ENCODE results near the gene SHISAL1.

Gene SHISAL1

DNA sequence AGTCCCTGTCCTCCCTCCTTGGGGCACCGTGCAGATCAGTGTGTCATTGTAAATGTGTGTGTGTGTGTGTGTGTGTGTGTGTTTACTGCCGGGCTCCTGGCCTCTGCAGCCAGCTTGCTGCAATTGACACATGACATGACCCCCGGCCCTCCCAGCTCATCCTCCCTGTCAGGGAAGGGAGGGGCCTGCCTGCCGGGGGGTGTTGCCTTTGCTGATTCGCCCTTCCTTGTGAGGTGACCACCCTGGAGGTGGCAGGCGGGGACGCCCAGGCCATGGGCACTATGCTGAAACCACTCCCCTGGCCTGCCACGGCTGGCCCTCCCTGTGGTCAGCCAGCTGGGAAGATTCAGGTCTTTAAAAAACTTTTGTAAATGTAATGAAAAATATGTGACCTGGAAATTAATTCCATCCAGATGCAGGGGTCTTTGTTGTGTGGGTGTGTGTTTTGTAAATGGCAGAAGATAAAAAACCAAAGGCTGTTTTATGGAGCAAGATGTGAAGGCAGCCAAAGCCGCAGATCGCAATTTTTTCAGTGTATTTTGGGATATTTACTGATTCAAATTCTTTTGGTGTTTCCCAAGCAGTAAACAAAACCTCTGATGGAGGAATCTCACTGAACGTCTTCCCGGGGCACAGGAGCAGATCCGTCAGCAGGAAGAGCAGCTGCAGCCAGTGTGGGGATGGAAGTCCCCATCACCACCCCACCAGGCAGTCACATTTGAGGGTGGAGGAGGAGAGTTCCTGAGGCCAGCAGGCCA, 23.2 kb downstream of the SHISAL1 start:
- Histone ChIP-seq H3K79me2 (no peaks in the 10 kb centered on the region), H3K27ac (no peak overlapping the region), H2AFZ (no peak overlapping the region), H3K9ac (no peak overlapping the region), H3K4me1 (no peaks in the 10 kb centered on the region), H3K27me3 (ENCODE audit: control insufficient read depth, insufficient read depth, low read length) (no peaks in the 10 kb centered on the region), H3K4me2 (ENCODE audit: low read length) (no peak overlapping the region), H3K4me3 (ENCODE audit: low read depth, low read length) (no peak overlapping the region), H3K9me3 (ENCODE audit: control insufficient read depth, low read length) (no peaks in the 10 kb centered on the region), H3K36me3 (ENCODE audit: control insufficient read depth, insufficient read depth, low read length) (no peaks in the 10 kb centered on the region)
- TF ChIP-seq, protein P1, sequence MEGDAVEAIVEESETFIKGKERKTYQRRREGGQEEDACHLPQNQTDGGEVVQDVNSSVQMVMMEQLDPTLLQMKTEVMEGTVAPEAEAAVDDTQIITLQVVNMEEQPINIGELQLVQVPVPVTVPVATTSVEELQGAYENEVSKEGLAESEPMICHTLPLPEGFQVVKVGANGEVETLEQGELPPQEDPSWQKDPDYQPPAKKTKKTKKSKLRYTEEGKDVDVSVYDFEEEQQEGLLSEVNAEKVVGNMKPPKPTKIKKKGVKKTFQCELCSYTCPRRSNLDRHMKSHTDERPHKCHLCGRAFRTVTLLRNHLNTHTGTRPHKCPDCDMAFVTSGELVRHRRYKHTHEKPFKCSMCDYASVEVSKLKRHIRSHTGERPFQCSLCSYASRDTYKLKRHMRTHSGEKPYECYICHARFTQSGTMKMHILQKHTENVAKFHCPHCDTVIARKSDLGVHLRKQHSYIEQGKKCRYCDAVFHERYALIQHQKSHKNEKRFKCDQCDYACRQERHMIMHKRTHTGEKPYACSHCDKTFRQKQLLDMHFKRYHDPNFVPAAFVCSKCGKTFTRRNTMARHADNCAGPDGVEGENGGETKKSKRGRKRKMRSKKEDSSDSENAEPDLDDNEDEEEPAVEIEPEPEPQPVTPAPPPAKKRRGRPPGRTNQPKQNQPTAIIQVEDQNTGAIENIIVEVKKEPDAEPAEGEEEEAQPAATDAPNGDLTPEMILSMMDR (IDR thresholded peaks at IDR 0.05): no peak

DNA sequence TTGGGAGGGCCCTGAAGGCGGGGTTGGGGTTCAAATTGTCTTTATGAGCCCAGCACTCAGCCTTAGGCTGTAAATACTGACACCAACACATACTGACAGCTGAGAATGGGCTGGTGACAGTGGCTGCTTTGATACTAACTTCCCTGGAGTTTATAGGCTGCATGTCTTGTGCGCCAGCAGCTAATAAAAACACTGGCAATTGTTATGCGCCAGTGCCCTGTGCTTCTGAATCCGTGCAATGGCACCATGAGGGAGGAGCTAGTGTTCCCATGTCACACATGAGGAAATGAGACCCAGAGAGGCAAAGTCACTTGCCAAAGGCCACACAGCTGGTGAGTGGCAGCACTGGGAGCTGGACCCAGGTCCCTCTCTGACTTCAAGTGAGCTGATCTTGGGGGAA, 23.8 kb downstream of the SHISAL1 start:
- H3K27me3 ChIP-seq (ENCODE audit: control insufficient read depth, insufficient read depth, low read length): no peaks in the 10 kb centered on the region
- no peak overlapping the region for H3K4me3 ChIP-seq (ENCODE audit: low read depth, low read length)
- H3K79me2 ChIP-seq: no peaks in the 10 kb centered on the region
- TF ChIP-seq, protein P1 (IDR thresholded peaks at IDR 0.05): no peak
- no peaks in the 10 kb centered on the region for H3K4me1 ChIP-seq
- no peak overlapping the region for H2AFZ ChIP-seq
- H3K9me3 ChIP-seq (ENCODE audit: control insufficient read depth, low read length): no peaks in the 10 kb centered on the region
- no peak overlapping the region for H3K4me2 ChIP-seq (ENCODE audit: low read length)
- H3K36me3 ChIP-seq (ENCODE audit: control insufficient read depth, insufficient read depth, low read length): no peaks in the 10 kb centered on the region
- no peak overlapping the region for H3K27ac ChIP-seq
- H3K9ac ChIP-seq: no peak overlapping the region

DNA sequence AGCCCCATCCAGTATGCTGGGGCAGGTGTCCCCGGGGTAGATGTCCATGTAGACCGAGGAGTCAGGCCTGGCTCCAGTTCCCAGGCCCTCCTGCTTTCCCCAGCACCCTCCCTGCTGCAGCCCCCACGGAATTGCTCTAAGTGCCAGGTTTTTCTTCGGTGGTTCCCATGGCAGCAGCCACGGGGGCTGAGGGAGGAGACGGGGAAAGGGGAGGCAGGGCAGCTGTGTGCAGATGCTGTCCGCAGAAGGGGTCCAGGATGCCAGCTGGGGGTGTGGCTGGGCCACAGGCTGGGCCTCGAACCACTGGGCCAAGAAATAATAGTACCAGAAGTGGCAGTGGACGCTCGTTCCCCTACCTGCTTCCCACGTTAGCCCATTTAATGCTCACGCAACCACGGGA, 25.0 kb downstream of the SHISAL1 start:
- H3K79me2 ChIP-seq: no peaks in the 10 kb centered on the region
- no peak overlapping the region for H3K4me2 ChIP-seq (ENCODE audit: low read length)
- no peak overlapping the region for H3K27ac ChIP-seq
- no peaks in the 10 kb centered on the region for H3K36me3 ChIP-seq (ENCODE audit: control insufficient read depth, insufficient read depth, low read length)
- H2AFZ ChIP-seq: no peak overlapping the region
- H3K9ac ChIP-seq: no peak overlapping the region
- H3K4me3 ChIP-seq (ENCODE audit: low read depth, low read length): no peak overlapping the region
- H3K27me3 ChIP-seq (ENCODE audit: control insufficient read depth, insufficient read depth, low read length): no peaks in the 10 kb centered on the region
- no peaks in the 10 kb centered on the region for H3K4me1 ChIP-seq
- H3K9me3 ChIP-seq (ENCODE audit: control insufficient read depth, low read length): no peaks in the 10 kb centered on the region
- TF ChIP-seq, protein P1 (IDR thresholded peaks at IDR 0.05): no peak

DNA sequence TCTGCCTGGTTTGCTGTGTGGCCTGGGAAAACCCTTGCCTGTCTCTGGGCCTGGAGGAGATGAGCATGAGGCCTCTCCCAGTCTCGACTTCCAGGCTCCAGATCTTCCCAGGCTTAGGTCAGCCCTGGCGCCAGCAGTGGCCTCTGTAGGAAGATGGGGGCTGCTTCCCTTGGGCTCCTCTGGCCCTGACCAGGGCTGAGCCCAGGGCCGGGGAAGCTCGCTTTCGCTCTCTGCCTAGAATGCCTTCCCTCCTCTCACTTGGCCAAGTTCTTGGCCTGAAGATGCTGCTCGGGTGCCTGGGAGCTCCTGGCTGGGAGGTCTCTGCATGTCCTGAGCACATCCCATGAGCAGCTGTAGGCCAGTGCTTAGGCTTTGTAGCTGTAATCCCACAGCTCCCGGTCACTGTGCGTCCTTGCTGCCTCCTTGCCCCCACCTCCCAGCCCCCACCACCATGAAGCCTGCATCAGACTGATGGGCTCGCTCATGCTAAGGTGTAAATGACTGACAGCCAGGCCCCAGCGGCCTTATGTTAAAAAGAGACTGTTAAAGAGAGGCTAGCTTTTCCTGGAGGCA, 25.5 kb downstream of the SHISAL1 start:
- H3K4me3 ChIP-seq (ENCODE audit: low read depth, low read length): no peak overlapping the region
- TF ChIP-seq, protein P1 (IDR thresholded peaks at IDR 0.05): no peak
- no peak overlapping the region for H3K9ac ChIP-seq
- H3K36me3 ChIP-seq (ENCODE audit: control insufficient read depth, insufficient read depth, low read length): no peaks in the 10 kb centered on the region
- no peak overlapping the region for H3K27ac ChIP-seq
- no peaks in the 10 kb centered on the region for H3K27me3 ChIP-seq (ENCODE audit: control insufficient read depth, insufficient read depth, low read length)
- no peak overlapping the region for H3K4me2 ChIP-seq (ENCODE audit: low read length)
- no peaks in the 10 kb centered on the region for H3K9me3 ChIP-seq (ENCODE audit: control insufficient read depth, low read length)
- H3K4me1 ChIP-seq: no peaks in the 10 kb centered on the region
- H2AFZ ChIP-seq: no peak overlapping the region
- no peaks in the 10 kb centered on the region for H3K79me2 ChIP-seq

DNA sequence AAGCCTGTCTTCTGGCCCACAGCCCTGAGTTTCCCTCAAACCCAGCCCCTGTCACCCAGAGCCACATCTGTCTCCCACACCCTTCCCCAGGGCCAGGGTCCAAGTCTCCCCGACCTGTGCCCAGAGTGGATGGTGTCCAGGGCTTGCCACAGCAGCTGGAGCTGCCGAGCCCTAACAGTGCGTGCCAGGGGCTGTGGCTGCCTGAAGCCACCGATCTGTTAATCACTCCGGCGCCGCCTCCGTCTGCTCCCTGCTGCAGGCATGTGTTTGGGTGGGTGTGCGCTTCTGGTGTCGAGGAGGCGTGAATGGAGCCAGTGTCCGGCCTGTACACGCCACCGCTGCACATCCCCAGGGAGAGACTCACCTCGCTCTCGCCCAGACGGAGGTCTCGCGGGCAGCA, 26.1 kb downstream of the SHISAL1 start:
- no peaks in the 10 kb centered on the region for H3K36me3 ChIP-seq (ENCODE audit: control insufficient read depth, insufficient read depth, low read length)
- no peak overlapping the region for H3K4me3 ChIP-seq (ENCODE audit: low read depth, low read length)
- H3K4me2 ChIP-seq (ENCODE audit: low read length): no peak overlapping the region
- no peaks in the 10 kb centered on the region for H3K9me3 ChIP-seq (ENCODE audit: control insufficient read depth, low read length)
- no peaks in the 10 kb centered on the region for H3K79me2 ChIP-seq
- no peaks in the 10 kb centered on the region for H3K27me3 ChIP-seq (ENCODE audit: control insufficient read depth, insufficient read depth, low read length)
- no peak overlapping the region for H3K27ac ChIP-seq
- no peak overlapping the region for H3K9ac ChIP-seq
- no peak overlapping the region for H2AFZ ChIP-seq
- no peaks in the 10 kb centered on the region for H3K4me1 ChIP-seq
- TF ChIP-seq, protein P1 (IDR thresholded peaks at IDR 0.05): no peak
